Measurements from ENCODE around the gene ZNF41.

ZNF41 gene

GRCh38 chrX:47475476-47475875, 7.5 kb downstream of the ZNF41 start:
- H3K4me1 Mint-ChIP-seq = peaks cover 12% of the 10 kb centered on the region
- no peaks in the 10 kb centered on the region for H3K9me3 Mint-ChIP-seq
- no peak overlapping the region for H3K4me3 Mint-ChIP-seq
- DNase-seq (ENCODE audit: low spot score in 2 of 2) (no peak), ATAC-seq (ENCODE audit: low read depth) (no peak)
- no peaks in the 10 kb centered on the region for H3K36me3 Mint-ChIP-seq
- no peaks in the 10 kb centered on the region for H3K27me3 Mint-ChIP-seq
- H3K27ac Mint-ChIP-seq = peak overlapping the region; percentile 26

DNA sequence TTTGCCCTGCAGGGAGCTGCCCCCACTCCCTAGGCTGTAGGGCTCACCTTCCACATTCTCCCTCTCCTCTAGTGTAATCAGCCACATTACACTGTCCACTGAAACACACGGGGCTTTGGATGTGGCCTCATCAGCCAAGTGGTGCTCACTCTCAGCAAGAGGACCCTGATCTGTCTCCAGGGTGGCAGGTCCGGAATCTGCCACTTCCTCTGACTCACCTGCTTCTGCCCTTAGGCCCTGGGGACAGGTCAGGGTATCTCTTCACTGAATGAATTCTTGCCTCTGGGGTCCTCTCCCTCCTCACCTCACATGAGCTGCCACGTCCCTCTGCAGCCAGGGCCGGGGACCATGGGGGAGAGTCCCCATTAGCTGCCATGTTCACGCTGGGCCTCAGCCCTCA, 15.9 kb downstream of the ZNF41 start:
- Mint-ChIP-seq H3K27me3 (no peaks in the 10 kb centered on the region), H3K27ac (no peak overlapping the region), H3K36me3 (peaks cover 24% of the 10 kb centered on the region), H3K4me3 (no peak overlapping the region), H3K4me1 (peaks cover 11% of the 10 kb centered on the region), H3K9me3 (peaks cover 5% of the 10 kb centered on the region)
- DNase-seq (ENCODE audit: low spot score in 2 of 2) = no peak
- ATAC-seq (ENCODE audit: low read depth) = no peak

- H3K27ac Mint-ChIP-seq = peak overlapping the region; percentile 77
- ATAC-seq (ENCODE audit: low read depth) (no peak), DNase-seq (ENCODE audit: low spot score in 2 of 2) (no peak)
- H3K27me3 Mint-ChIP-seq = no peaks in the 10 kb centered on the region
- H3K4me3 Mint-ChIP-seq = no peak overlapping the region
- peaks cover 5% of the 10 kb centered on the region for H3K9me3 Mint-ChIP-seq
- H3K36me3 Mint-ChIP-seq = peaks cover 36% of the 10 kb centered on the region
- H3K4me1 Mint-ChIP-seq = peaks cover 12% of the 10 kb centered on the region
Observed at GRCh38 chrX:47460561-47460960, 22.5 kb downstream of the ZNF41 start.

GRCh38 chrX:47458528-47458927, 24.5 kb downstream of the ZNF41 start:
- ATAC-seq (ENCODE audit: low read depth) = no peak
- Mint-ChIP-seq H3K4me3 (no peak overlapping the region), H3K9me3 (peaks cover 5% of the 10 kb centered on the region), H3K27me3 (no peaks in the 10 kb centered on the region), H3K36me3 (peaks cover 44% of the 10 kb centered on the region), H3K4me1 (peaks cover 7% of the 10 kb centered on the region), H3K27ac (no peak overlapping the region)
- no peak for DNase-seq (ENCODE audit: low spot score in 2 of 2)

DNA sequence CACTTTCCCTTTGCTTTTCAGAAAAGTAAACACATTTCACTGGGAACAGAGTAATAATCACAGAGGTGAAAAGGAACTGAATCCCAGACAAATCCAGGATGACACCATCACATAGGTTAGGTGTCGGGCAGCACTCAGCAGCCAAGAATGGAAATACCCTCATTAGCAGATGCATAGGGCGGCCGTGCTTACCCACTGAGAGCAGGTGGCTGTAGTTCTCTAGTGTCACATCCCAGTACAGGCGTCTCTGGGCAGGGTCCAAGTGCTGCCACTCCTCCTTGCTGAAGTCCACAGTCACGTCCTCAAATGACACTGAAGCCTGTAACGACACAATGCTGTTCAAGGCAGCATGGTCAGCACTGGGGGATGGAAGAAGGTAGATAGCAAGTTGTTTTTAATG, 26.9 kb downstream of the ZNF41 start:
- Mint-ChIP-seq H3K27me3 (no peaks in the 10 kb centered on the region), H3K4me3 (no peak overlapping the region), H3K9me3 (no peaks in the 10 kb centered on the region), H3K27ac (no peak overlapping the region), H3K4me1 (no peaks in the 10 kb centered on the region), H3K36me3 (peaks cover 49% of the 10 kb centered on the region)
- no peak for ATAC-seq (ENCODE audit: low read depth)
- no peak for DNase-seq (ENCODE audit: low spot score in 2 of 2)

DNA sequence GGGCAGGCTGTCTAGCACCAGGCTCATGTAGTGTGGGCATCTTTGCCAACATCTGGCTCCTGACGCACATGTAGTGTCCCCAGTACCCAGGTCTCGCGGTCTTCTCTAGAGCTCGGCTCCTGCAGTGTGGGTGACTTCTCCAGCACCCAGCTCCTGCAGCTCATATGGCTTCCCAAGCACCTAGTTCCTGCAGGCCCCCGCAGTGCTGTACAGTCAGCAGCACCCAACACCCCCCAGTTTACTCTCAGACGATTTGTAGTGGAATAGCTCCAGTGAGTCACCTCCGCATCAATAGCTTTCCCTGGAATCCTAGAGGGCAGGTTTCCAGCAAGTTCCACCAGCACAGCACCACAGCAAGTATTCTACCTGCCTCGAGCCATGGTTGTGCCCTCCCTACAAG, 30.9 kb downstream of the ZNF41 start:
- peaks cover 6% of the 10 kb centered on the region for H3K9me3 Mint-ChIP-seq
- no peak for DNase-seq (ENCODE audit: low spot score in 2 of 2)

GRCh38 chrX:47448165-47448806, 34.7 kb downstream of the ZNF41 start:
- H3K4me3 Mint-ChIP-seq = no peak overlapping the region
- ATAC-seq (ENCODE audit: low read depth) = no peak

More for the DNA sequence above, 30.9 kb downstream of the ZNF41 start:
- Mint-ChIP-seq H3K4me1 (peaks cover 2% of the 10 kb centered on the region), H3K36me3 (peaks cover 62% of the 10 kb centered on the region), H3K4me3 (no peak overlapping the region), H3K27ac (no peak overlapping the region), H3K27me3 (no peaks in the 10 kb centered on the region)
- ATAC-seq (ENCODE audit: low read depth) = no peak

GRCh38 chrX:47447607-47448006, 35.4 kb downstream of the ZNF41 start:
- Mint-ChIP-seq H3K36me3 (peaks cover 37% of the 10 kb centered on the region), H3K27ac (peak overlapping the region; percentile 50), H3K9me3 (peaks cover 6% of the 10 kb centered on the region), H3K4me3 (no peak overlapping the region), H3K4me1 (peaks cover 8% of the 10 kb centered on the region), H3K27me3 (no peaks in the 10 kb centered on the region)
- DNase-seq (ENCODE audit: low spot score in 2 of 2) (no peak), ATAC-seq (ENCODE audit: low read depth) (no peak)

More at GRCh38 chrX:47448165-47448806, 34.7 kb downstream of the ZNF41 start:
- Mint-ChIP-seq H3K36me3 (peaks cover 42% of the 10 kb centered on the region), H3K27me3 (no peaks in the 10 kb centered on the region), H3K27ac (no peak overlapping the region), H3K4me1 (peaks cover 8% of the 10 kb centered on the region), H3K9me3 (peaks cover 6% of the 10 kb centered on the region)
- no peak for DNase-seq (ENCODE audit: low spot score in 2 of 2)

- Mint-ChIP-seq H3K9me3 (peaks cover 8% of the 10 kb centered on the region), H3K27me3 (no peaks in the 10 kb centered on the region), H3K4me3 (peak overlapping the region; percentile 21), H3K27ac (peak overlapping the region; percentile 50), H3K4me1 (peaks cover 8% of the 10 kb centered on the region), H3K36me3 (peaks cover 30% of the 10 kb centered on the region)
- ATAC-seq (ENCODE audit: low read depth) (no peak), DNase-seq (ENCODE audit: low spot score in 2 of 2) (no peak)
Observed at GRCh38 chrX:47446971-47447370, 36.1 kb downstream of the ZNF41 start.

GRCh38 chrX:47446431-47446830, 36.6 kb downstream of the ZNF41 start:
- Mint-ChIP-seq H3K9me3 (peaks cover 9% of the 10 kb centered on the region), H3K36me3 (peaks cover 29% of the 10 kb centered on the region), H3K4me1 (peaks cover 8% of the 10 kb centered on the region), H3K27me3 (no peaks in the 10 kb centered on the region), H3K4me3 (no peak overlapping the region), H3K27ac (no peak overlapping the region)
- ATAC-seq (ENCODE audit: low read depth) (no peak), DNase-seq (ENCODE audit: low spot score in 2 of 2) (no peak)

DNA sequence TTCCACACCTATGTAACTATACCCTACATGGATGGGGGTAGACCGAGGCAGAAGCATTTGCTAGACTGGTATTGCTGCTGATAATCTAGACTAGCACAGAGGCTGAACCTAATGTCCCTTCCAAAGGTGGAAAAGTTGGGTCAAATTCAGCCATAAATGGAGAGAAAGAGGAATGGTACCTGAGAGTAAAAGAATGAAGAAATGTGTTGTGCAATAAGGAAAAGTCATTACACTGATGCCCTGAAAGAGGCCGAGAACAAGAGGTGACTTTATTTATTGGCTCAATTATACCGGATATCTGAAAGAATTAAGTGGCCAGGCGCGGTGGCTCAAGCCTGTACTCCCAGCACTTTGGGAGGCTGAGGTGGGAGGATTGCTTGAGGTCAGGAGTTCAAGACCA, 52.1 kb downstream of the ZNF41 start:
- Mint-ChIP-seq H3K27ac (no peak overlapping the region), H3K4me3 (no peak overlapping the region), H3K9me3 (no peaks in the 10 kb centered on the region), H3K27me3 (no peaks in the 10 kb centered on the region), H3K4me1 (no peaks in the 10 kb centered on the region), H3K36me3 (peaks cover 2% of the 10 kb centered on the region)
- no peak for DNase-seq (ENCODE audit: low spot score in 2 of 2)
- ATAC-seq (ENCODE audit: low read depth) = no peak

DNA sequence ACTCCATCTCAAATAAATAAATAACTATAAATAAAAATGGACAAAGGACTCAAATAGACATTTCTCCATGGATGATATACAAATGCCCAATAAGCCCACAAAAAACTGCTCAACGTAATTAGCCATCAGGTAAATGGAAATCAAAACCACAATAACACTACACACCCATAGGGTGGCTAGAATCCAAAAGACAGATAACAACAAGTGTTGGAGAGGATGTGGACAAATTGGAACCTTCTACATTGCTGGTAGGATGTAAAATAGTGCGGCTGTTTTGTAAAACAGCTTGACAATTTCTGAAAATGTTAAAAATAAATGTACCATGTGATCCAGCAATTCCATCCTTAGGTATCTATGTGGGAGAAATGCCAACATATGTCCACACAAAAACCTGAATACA, 60.6 kb downstream of the ZNF41 start:
- Mint-ChIP-seq H3K27me3 (no peaks in the 10 kb centered on the region), H3K4me1 (peaks cover 14% of the 10 kb centered on the region), H3K9me3 (peaks cover 2% of the 10 kb centered on the region), H3K27ac (no peak overlapping the region), H3K36me3 (peaks cover 12% of the 10 kb centered on the region), H3K4me3 (no peak overlapping the region)
- no peak for ATAC-seq (ENCODE audit: low read depth)
- DNase-seq (ENCODE audit: low spot score in 2 of 2) = no peak

- peak in 1 of 2 donors; percentile 1 for DNase-seq (ENCODE audit: low spot score in 2 of 2)
- H3K9me3 Mint-ChIP-seq = peaks cover 2% of the 10 kb centered on the region
- peak overlapping the region; percentile 94 for H3K27ac Mint-ChIP-seq
- peaks cover 12% of the 10 kb centered on the region for H3K36me3 Mint-ChIP-seq
- H3K27me3 Mint-ChIP-seq = no peaks in the 10 kb centered on the region
- ATAC-seq (ENCODE audit: low read depth) = peak; percentile 91
- peak overlapping the region; percentile 39 for H3K4me3 Mint-ChIP-seq
- H3K4me1 Mint-ChIP-seq = peaks cover 14% of the 10 kb centered on the region
Observed at GRCh38 chrX:47420962-47421361, 62.1 kb downstream of the ZNF41 start.

DNA sequence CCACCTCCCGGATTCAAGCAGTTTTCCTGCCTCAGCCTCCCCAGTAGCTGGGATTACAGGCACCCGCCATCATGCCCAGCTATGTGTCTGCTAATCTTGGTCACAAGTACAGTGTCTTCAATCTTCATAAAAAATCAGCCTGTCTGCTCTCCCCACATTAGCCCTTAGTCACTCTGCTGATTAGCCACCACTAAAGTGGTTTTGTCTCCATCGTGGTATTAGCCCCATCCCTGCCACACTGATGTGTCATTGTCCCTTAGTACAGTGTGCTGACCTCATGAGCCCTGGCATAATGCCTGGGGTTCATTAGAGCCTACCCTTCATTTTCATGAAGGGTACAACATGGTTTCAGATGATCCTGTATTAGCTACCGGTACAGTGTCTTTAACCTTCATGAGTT, 62.8 kb downstream of the ZNF41 start:
- peak overlapping the region; percentile 94 for H3K27ac Mint-ChIP-seq
- peaks cover 14% of the 10 kb centered on the region for H3K4me1 Mint-ChIP-seq
- no peaks in the 10 kb centered on the region for H3K27me3 Mint-ChIP-seq
- H3K9me3 Mint-ChIP-seq = peaks cover 2% of the 10 kb centered on the region
- ATAC-seq (ENCODE audit: low read depth) (no peak), DNase-seq (ENCODE audit: low spot score in 2 of 2) (no peak)
- peaks cover 12% of the 10 kb centered on the region for H3K36me3 Mint-ChIP-seq
- H3K4me3 Mint-ChIP-seq = no peak overlapping the region

DNA sequence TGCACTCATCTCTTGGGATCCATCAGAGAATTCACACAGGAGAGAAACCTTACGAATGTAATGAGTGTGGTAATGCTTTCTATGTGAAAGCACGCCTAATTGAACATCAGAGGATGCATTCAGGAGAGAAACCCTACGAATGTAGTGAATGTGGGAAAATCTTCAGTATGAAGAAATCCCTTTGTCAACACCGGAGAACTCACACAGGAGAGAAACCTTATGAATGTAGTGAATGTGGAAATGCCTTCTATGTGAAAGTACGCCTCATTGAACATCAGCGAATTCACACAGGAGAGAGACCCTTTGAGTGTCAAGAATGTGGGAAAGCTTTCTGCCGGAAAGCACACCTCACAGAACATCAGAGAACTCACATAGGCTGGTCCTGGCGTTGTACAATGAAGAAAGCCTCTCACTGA, 69.8 kb downstream of the ZNF41 start:
- ATAC-seq (ENCODE audit: low read depth) (no peak), DNase-seq (ENCODE audit: low spot score in 2 of 2) (no peak)
- Mint-ChIP-seq H3K4me3 (no peak overlapping the region), H3K9me3 (peaks cover 7% of the 10 kb centered on the region), H3K4me1 (no peaks in the 10 kb centered on the region), H3K27me3 (no peaks in the 10 kb centered on the region), H3K36me3 (peaks cover 24% of the 10 kb centered on the region), H3K27ac (no peak overlapping the region)
